GM12878 (cell line): ENCODE data around the gene MLN.

Experiments
- ATF3 ChIP-seq: IDR thresholded peaks from 2 replicates; pipeline ENCODE4 v1.6.1; 2011; ENCODE audit warnings: low read depth, mild to moderate bottlenecking, low read length, moderate library complexity, borderline replicate concordance; ENCODE audit errors: extremely low read depth
- ATF7 ChIP-seq: fragments of 450-650 bp; IDR thresholded peaks from 2 replicates; pipeline ENCODE4 v1.6.1; 2016; ENCODE audit warnings: low read depth, mild to moderate bottlenecking
- CBFB ChIP-seq: IDR thresholded peaks from 2 replicates; pipeline ENCODE4 v1.6.1; 2016; ENCODE audit warnings: antibody characterized with exemption, low read depth
- CTCF ChIP-seq, 3 experiments: IDR thresholded peaks in 2 of 3; conservative IDR thresholded peaks in 1 of 3; 2 replicates each; pipeline ENCODE4 v1.5.1; 2011; ENCODE audit warnings: low read depth in 3 of 3, low read length in 3 of 3, mild to moderate bottlenecking in 3 of 3, control low read depth in 2 of 3, moderate library complexity in 2 of 3, inconsistent platforms in 1 of 3, mixed read lengths in 1 of 3; ENCODE audit not compliant: control insufficient read depth in 2 of 3, insufficient read depth in 1 of 3; ENCODE audit errors: extremely low read depth in 1 of 3
- EZH2 ChIP-seq: IDR thresholded peaks from 2 replicates; pipeline ENCODE4 v1.6.1; 2012; ENCODE audit warnings: low read depth, mild to moderate bottlenecking, control low read depth, inconsistent platforms, low read length, borderline replicate concordance; ENCODE audit not compliant: control insufficient read depth
- FOXM1 ChIP-seq: IDR thresholded peaks from 2 replicates; pipeline ENCODE4 v1.6.1; 2012; ENCODE audit warnings: low read depth, mild to moderate bottlenecking, inconsistent platforms, low read length, moderate library complexity
- JUNB ChIP-seq: IDR thresholded peaks from 2 replicates; pipeline ENCODE4 v1.6.1; 2016; ENCODE audit warnings: antibody characterized with exemption, mild to moderate bottlenecking
- KDM1A ChIP-seq: fragments of 200-600 bp; sonication (generic); IDR thresholded peaks from 2 replicates; pipeline ENCODE4 v1.6.1; 2016; ENCODE audit warnings: borderline replicate concordance
- MLLT1 ChIP-seq: fragments of 450-650 bp; IDR thresholded peaks from 2 replicates; pipeline ENCODE4 v1.6.1; 2016; ENCODE audit warnings: mild to moderate bottlenecking
- PML ChIP-seq: IDR thresholded peaks from 2 replicates; pipeline ENCODE4 v1.6.1; 2012; ENCODE audit warnings: low read length, inconsistent platforms
- POLR2AphosphoS5 ChIP-seq: IDR thresholded peaks from 2 replicates; pipeline ENCODE4 v1.6.1; 2011; ENCODE audit warnings: mild to moderate bottlenecking, low read length, inconsistent platforms
- RELA ChIP-seq: fragments of 450-650 bp; IDR thresholded peaks from 2 replicates; pipeline ENCODE4 v1.8.0; 2014; ENCODE audit warnings: borderline replicate concordance; ENCODE audit not compliant: partially characterized antibody
- YBX1 ChIP-seq: fragments of 450-650 bp; IDR thresholded peaks from 2 replicates; pipeline ENCODE4 v1.6.1; 2016; ENCODE audit warnings: antibody characterized with exemption
- ZSCAN29 ChIP-seq: fragments of 450-650 bp; IDR thresholded peaks from 2 replicates; pipeline ENCODE4 v1.6.1; 2017; ENCODE audit warnings: mild to moderate bottlenecking, moderate library complexity

- TF ChIP-seq PML (no peak), CTCF (IDR thresholded peaks at IDR 0.05 in 2 of 3, conservative IDR thresholded peaks at IDR 0.05 in 1 of 3; ENCODE audit: control insufficient read depth in 2 of 3, extremely low read depth in 1 of 3, insufficient read depth in 1 of 3, low read depth in 3 of 3, low read length in 3 of 3) (no peak), EZH2 (no peak), POLR2AphosphoS5 (no peak), KDM1A (no peak), ATF3 (no peak), YBX1 (no peak), MLLT1 (no peak), ZSCAN29 (no peak), ATF7 (no peak), FOXM1 (no peak), JUNB (no peak), RELA (no peak), CBFB (no peak)
Observed at GRCh38 chr6:33774774-33775173, 29.0 kb downstream of the MLN start.
